Measurements from ENCODE around the gene R3HDM4. TPM values are rescaled to one million over a fixed set of nuclear protein-coding genes. Genes with fewer than 3 reads are reported as not detected.

The R3HDM4 gene
- total and polyA plus RNA-seq, 9 of the 15 experiments (the other 6 are each of a cell fraction or from before 2014, with no cell fraction given): 3.2 to 154 (median 59.0) TPM

DNA sequence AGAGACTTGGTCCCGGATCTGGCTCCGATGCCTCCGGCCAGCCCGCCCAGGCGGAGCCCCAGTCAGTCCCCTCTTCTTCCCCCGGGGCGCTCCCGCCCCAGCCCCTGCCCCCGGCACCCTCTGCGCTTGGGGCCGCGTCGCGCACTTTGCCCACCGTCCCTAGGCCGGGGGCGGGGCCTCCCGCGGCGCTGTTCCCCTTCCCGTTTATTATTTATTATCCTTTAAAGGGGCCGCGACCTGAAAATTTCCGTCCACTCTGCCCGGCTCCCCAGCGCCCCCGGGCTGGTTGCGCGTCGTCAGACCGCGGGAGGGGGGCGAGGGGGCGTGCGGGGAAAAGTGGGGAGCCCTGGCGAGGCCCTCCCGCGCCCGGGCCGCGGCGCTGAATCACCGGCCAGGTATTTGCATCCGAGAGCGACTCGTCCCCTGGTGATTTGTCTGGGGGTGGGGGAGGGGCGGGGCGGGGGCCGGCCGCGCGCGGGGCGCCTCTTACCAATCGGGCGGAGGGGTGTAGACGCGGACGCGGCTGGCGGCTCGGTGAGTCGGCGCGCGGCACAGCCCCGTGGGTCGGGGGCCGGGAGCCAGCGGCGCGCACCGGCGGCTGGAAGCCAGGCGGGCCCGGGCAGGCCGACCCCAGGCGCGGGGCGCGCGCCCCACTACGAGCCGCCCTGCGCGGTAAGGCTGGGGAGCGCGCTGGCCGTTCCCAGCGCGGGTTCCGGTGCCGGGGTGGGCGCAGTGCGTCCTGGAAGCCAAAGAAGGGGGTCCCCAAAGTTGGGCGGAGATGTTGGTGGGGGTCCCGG, 12.7 kb upstream of the R3HDM4 start, which contains the start of gene ARID3A (continued):
- no peak for TF ChIP-seq MTA3 (IDR thresholded peaks at IDR 0.05; ENCODE audit: borderline replicate concordance)
- peak; percentile 65 for TF ChIP-seq CCNT2 (IDR thresholded peaks at IDR 0.05; ENCODE audit: borderline replicate concordance, extremely low read depth, insufficient read length, low read depth, low read length)
- TF ChIP-seq, protein P1, sequence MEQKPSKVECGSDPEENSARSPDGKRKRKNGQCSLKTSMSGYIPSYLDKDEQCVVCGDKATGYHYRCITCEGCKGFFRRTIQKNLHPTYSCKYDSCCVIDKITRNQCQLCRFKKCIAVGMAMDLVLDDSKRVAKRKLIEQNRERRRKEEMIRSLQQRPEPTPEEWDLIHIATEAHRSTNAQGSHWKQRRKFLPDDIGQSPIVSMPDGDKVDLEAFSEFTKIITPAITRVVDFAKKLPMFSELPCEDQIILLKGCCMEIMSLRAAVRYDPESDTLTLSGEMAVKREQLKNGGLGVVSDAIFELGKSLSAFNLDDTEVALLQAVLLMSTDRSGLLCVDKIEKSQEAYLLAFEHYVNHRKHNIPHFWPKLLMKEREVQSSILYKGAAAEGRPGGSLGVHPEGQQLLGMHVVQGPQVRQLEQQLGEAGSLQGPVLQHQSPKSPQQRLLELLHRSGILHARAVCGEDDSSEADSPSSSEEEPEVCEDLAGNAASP (IDR thresholded peaks at IDR 0.05): no peak
- TF ChIP-seq DDX20 (tag; IDR thresholded peaks at IDR 0.05; ENCODE audit: low read depth): no peak
- no peak for TF ChIP-seq RFX1 (IDR thresholded peaks at IDR 0.05)
- no peak for TF ChIP-seq KLF6 (CRISPR knock-in tag; IDR thresholded peaks at IDR 0.05; ENCODE audit: borderline replicate concordance)
- TF ChIP-seq SIX5 (IDR thresholded peaks at IDR 0.05; ENCODE audit: borderline replicate concordance in 1 of 2, insufficient read depth in 1 of 2, low read depth in 1 of 2, low read length in 2 of 2): no peak
- TF ChIP-seq NR4A1 (CRISPR knock-in tag; IDR thresholded peaks at IDR 0.05): no peak
- TF ChIP-seq NR4A1 (tag; IDR thresholded peaks at IDR 0.05): no peak
- no peak for TF ChIP-seq REST (IDR thresholded peaks at IDR 0.05; ENCODE audit: borderline replicate concordance)
- TF ChIP-seq REST (CRISPR knock-in tag; IDR thresholded peaks at IDR 0.05; ENCODE audit: low read depth): no peak; the same call in 1 of the 2 replicates
- no peak for TF ChIP-seq CBFA2T2 (conservative IDR thresholded peaks at IDR 0.05)
- no peak for TF ChIP-seq RAD21 (CRISPR knock-in tag; conservative IDR thresholded peaks at IDR 0.05 in 1 of 2, IDR thresholded peaks at IDR 0.05 in 1 of 2)
- TF ChIP-seq, protein P2, sequence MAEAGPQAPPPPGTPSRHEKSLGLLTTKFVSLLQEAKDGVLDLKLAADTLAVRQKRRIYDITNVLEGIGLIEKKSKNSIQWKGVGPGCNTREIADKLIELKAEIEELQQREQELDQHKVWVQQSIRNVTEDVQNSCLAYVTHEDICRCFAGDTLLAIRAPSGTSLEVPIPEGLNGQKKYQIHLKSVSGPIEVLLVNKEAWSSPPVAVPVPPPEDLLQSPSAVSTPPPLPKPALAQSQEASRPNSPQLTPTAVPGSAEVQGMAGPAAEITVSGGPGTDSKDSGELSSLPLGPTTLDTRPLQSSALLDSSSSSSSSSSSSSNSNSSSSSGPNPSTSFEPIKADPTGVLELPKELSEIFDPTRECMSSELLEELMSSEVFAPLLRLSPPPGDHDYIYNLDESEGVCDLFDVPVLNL (CRISPR knock-in tag; IDR thresholded peaks at IDR 0.05; ENCODE audit: low read depth): no peak
- no peak for TF ChIP-seq ZNF431 (CRISPR knock-in tag; IDR thresholded peaks at IDR 0.05)
- no peak for TF ChIP-seq L3MBTL2 (IDR thresholded peaks at IDR 0.05)

All from K562 (cell line).